Lung (tissue), 12 donors: ENCODE measurements around the gene WAPL. TPM values are rescaled to one million over a fixed set of nuclear protein-coding genes. Genes with fewer than 3 reads are reported as not detected.

Experiments
- ATAC-seq: fragments of 200-7000 bp; cut with Tn5 transposase; one replicate; pipeline ENCODE4 v1.9.1; 2020; ENCODE audit warnings: moderate number of reproducible peaks; ENCODE audit not compliant: insufficient read depth, low FRiP score
- DNase-seq, 3 donors: peaks; one replicate each; pipeline ENCODE4 v3.0.0-alpha.2; 2013 to 2017
- H3K27ac ChIP-seq, 2 donors: one replicate each; pipeline ENCODE4 v1.5.1; 2013; ENCODE audit warnings: mild to moderate bottlenecking in 2 of 2, moderate library complexity in 2 of 2, control low read depth in 1 of 2, inconsistent platforms in 1 of 2, low read depth in 1 of 2, low read length in 1 of 2
- H3K27me3 ChIP-seq, 3 donors: one replicate each; pipeline ENCODE4 v1.5.1; 2013; ENCODE audit warnings: low read length in 2 of 3; ENCODE audit not compliant: control insufficient read depth in 3 of 3, insufficient read depth in 3 of 3
- H3K36me3 ChIP-seq, 4 donors: one replicate each; pipeline ENCODE4 v1.5.1; 2013; ENCODE audit warnings: low read length in 4 of 4, mild to moderate bottlenecking in 1 of 4, moderate library complexity in 1 of 4; ENCODE audit not compliant: control insufficient read depth in 4 of 4, insufficient read depth in 4 of 4
- H3K4me1 ChIP-seq, 5 donors: one replicate each; pipeline ENCODE4 v1.5.1; 2013; ENCODE audit warnings: low read length in 5 of 5, mild to moderate bottlenecking in 2 of 5, moderate library complexity in 1 of 5; ENCODE audit not compliant: control insufficient read depth in 5 of 5, insufficient read depth in 5 of 5
- H3K4me3 ChIP-seq: one replicate; pipeline ENCODE4 v1.5.1; 2013; ENCODE audit warnings: mild to moderate bottlenecking, control low read depth, moderate library complexity
- H3K9ac ChIP-seq, 2 donors: one replicate each; pipeline ENCODE4 v1.5.1; 2013; ENCODE audit warnings: low read length in 2 of 2, control low read depth in 1 of 2; ENCODE audit not compliant: insufficient read depth in 1 of 2
- H3K9me3 ChIP-seq, 4 donors: one replicate each; pipeline ENCODE4 v1.5.1; 2013; ENCODE audit warnings: low read length in 3 of 4, mild to moderate bottlenecking in 1 of 4, moderate library complexity in 1 of 4; ENCODE audit not compliant: control insufficient read depth in 4 of 4, insufficient read depth in 3 of 4
- whole genome bisulfite sequencing, 2 donors: extraction: QIAGEN DNeasy Blood & Tissue Kit; methylation state at CpG; one replicate each; pipeline ENCODE4 v1.1.7; 2013; 5-methylcytosine and 5-hydroxymethylcytosine counted together
- polyA plus RNA-seq, 2 donors: library from polyadenylated mRNA; stranded (reverse); fragments of 200-250 nt; gene quantifications; one replicate each; pipeline ENCODE4 v1.2.1, GENCODE V29; 2013
- total RNA-seq, 2 donors: library from RNA; depleted of rRNA in 1 of 2; stranded (reverse); fragments of >200 nt in 1 of 2; gene quantifications; one replicate each; pipeline ENCODE4 v1.2.1, GENCODE V29; 2014 to 2021
- TF ChIP-seq, protein P1 (sequence below): IDR thresholded peaks from 2 replicates; pipeline ENCODE4 v1.5.1; 2012; ENCODE audit warnings: mild to moderate bottlenecking; ENCODE audit errors: control extremely low read depth, extremely low read depth
- donor health status: control.
- donor health status: control.
- donor health status: Bipolar disorder and iron deficiency.
- donor health status: healthy.
- donor health status: DM: yes; HTN: yes; CAD: no.

WAPL gene
- total and polyA plus RNA-seq, 4 donors, result 15.0 to 67.8 (median 24.0) TPM

DNA sequence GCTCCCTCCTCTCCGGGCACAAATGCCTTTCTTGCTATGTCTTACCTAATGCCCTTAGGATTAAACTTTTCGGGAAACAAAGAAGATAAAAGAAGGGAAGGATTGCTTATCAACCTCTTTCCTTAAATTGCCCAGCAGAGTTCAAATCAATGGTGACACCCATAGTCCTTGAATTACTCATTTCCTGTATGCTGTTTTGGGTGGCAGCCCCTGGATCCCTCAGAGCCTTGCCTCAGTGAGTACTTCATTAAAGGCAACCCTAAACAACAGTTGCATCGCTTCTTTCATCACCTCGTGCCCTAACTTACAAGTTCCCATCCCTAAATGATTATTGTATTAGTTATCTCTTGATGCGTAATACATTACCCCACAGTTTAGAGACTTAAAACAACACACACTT lies 31.6 kb upstream of the WAPL start:
- WGBS, 2 donors, result 69 to 70% methylated on average over 5 of the region's 5 CpGs
- Histone ChIP-seq H3K27ac (no peak overlapping the region), H3K4me3 (no peak overlapping the region), H3K9ac (no peak overlapping the region), H3K4me1 (peaks cover 0 to 2% (median 0%) of the 10 kb centered on the region in 5 donors), H3K36me3 (no peaks in the 10 kb centered on the region), H3K9me3 (peaks cover 0 to 2% (median under 1%) of the 10 kb centered on the region in 4 donors), H3K27me3 (no peaks in the 10 kb centered on the region)
- ATAC-seq, result no peak
- TF ChIP-seq, protein P1, sequence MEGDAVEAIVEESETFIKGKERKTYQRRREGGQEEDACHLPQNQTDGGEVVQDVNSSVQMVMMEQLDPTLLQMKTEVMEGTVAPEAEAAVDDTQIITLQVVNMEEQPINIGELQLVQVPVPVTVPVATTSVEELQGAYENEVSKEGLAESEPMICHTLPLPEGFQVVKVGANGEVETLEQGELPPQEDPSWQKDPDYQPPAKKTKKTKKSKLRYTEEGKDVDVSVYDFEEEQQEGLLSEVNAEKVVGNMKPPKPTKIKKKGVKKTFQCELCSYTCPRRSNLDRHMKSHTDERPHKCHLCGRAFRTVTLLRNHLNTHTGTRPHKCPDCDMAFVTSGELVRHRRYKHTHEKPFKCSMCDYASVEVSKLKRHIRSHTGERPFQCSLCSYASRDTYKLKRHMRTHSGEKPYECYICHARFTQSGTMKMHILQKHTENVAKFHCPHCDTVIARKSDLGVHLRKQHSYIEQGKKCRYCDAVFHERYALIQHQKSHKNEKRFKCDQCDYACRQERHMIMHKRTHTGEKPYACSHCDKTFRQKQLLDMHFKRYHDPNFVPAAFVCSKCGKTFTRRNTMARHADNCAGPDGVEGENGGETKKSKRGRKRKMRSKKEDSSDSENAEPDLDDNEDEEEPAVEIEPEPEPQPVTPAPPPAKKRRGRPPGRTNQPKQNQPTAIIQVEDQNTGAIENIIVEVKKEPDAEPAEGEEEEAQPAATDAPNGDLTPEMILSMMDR, result no peak
- no peak for DNase-seq

DNA sequence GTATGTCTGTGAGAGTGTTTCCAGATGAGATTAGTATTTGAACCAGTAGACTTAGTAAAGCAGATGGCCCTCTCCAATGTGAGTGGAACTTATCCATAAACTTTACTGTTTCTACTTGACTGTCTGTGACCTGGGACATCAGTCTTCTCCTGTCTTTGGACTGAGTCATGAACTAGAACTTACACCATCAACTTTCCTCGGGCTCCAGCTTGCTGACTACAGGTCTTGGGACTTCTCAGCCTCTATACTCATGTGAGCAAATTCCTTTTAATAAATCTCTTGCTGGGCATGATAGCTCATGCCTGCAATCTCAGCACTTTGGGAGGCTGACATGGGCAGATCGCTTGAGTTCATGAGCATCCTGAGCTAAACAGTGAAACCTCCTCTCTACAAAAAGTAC lies 25.7 kb upstream of the WAPL start:
- Histone ChIP-seq H3K9me3 (peaks cover 0 to 3% (median 1%) of the 10 kb centered on the region in 4 donors), H3K27me3 (no peaks in the 10 kb centered on the region), H3K36me3 (no peaks in the 10 kb centered on the region), H3K4me3 (no peak overlapping the region), H3K4me1 (no peaks in the 10 kb centered on the region), H3K9ac (no peak overlapping the region), H3K27ac (no peak overlapping the region)
- 90 to 94% methylated on average over 2 of the region's 2 CpGs for WGBS, 2 donors
- ATAC-seq, result no peak
- TF ChIP-seq, protein P1, result no peak
- DNase-seq, result no peak

DNA sequence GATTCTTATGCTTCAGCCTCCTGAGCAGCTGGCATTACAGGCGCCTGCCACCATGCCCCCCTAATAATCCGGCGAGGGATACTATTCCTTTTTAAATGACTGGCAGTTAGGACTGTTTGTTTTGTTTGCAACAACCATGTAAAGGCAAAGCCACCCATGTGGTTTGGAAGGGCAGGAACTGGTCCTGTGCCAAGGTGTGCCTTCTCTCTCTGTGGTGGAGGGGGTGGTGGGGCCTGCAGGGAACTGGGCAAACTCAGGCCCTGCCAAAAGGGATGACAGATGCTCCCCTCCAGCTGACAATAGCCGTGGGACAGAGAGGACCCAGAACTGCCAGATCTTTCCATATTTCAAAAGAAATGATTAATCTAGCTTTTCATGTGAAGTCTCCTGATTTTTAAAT lies 23.5 kb upstream of the WAPL start:
- H3K4me3 ChIP-seq, result no peak overlapping the region
- no peak overlapping the region for H3K27ac ChIP-seq
- TF ChIP-seq, protein P1, result no peak
- H3K9me3 ChIP-seq, result peaks cover 0 to 3% (median 1%) of the 10 kb centered on the region in 4 donors
- WGBS, 2 donors, result 48 to 57% methylated on average over 4 of the region's 4 CpGs
- no peak for ATAC-seq
- DNase-seq, result no peak
- H3K9ac ChIP-seq, result no peak overlapping the region
- H3K4me1 ChIP-seq, result no peaks in the 10 kb centered on the region
- H3K27me3 ChIP-seq, result no peaks in the 10 kb centered on the region
- H3K36me3 ChIP-seq, result no peaks in the 10 kb centered on the region

DNA sequence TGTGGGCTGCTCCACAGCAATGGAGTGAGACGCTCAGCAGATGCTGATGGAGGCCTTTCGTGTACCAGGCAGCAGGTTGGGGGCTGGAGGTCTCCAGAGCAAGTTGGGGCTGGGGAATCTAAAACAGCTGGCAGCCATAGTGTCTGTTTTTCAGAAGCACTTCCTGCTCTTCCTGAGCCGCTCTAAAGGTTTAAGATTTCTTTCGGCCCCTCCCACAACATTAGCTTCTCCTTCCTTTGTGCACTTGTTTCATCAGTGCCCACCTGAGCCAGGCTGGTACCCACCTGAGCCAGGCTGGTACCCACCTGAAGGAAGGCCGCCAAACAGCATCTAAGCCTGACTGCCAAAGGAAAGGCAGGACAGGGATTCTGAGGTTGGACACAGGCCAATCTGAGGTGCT lies 18.4 kb upstream of the WAPL start:
- peaks cover 0 to 1% (median 0%) of the 10 kb centered on the region in 4 donors for H3K9me3 ChIP-seq
- H3K36me3 ChIP-seq, result no peaks in the 10 kb centered on the region
- TF ChIP-seq, protein P1, result no peak
- H3K27me3 ChIP-seq, result peaks cover 0 to 11% (median 0%) of the 10 kb centered on the region in 3 donors
- H3K27ac ChIP-seq, result no peak overlapping the region
- H3K4me3 ChIP-seq, result no peak overlapping the region
- no peak overlapping the region for H3K9ac ChIP-seq
- WGBS, 2 donors, result 73 to 79% methylated on average over 5 of the region's 5 CpGs
- peaks cover 0 to 8% (median 4%) of the 10 kb centered on the region in 5 donors for H3K4me1 ChIP-seq
- DNase-seq, result no peak
- no peak for ATAC-seq
